ENCODE measurements around the gene THSD4. TPM values are rescaled to one million over a fixed set of nuclear protein-coding genes. Genes with fewer than 3 reads are reported as not detected.
A peak's percentile ranks its signal among the peaks of the same experiment; 100 is the strongest.
"Not testable (repeated sequence)": the region's sequence is repeated elsewhere in the genome, so short reads cannot be mapped to it uniquely, and the experiment has no call there.

The THSD4 gene
- total RNA-seq, 2 experiments from 2014 or later, result not detected

DNA sequence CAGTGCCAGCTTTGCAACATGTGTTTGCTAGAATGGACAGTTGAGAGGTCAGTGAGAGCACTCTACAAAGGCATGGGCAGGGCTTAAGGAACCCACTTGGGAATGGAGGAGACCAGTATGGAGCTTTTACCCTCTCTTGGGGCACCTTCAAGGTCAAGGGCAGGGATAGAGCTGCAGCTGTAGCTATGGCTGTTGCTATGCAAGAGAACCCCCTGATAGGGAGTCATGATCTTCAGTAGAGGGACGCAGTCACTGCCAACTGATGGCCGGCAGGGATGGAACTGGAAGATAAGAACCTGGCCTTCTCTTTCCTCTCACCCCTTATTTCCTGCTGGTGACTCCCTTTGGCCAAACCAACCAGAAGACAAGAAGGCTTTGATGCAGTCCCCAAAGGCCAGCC, 40.3 kb downstream of the THSD4 start:
- H3K9me2 ChIP-seq (ENCODE audit: insufficient read depth, low read length), result no peaks in the 10 kb centered on the region
- DNase-seq (ENCODE audit: low spot score), result no peak
- H4K20me1 ChIP-seq (ENCODE audit: insufficient read depth, low read length), result no peaks in the 10 kb centered on the region
- no peak for TF ChIP-seq EZH2phosphoT487 (IDR thresholded peaks at IDR 0.05; ENCODE audit: borderline replicate concordance, low read depth, low read length)
- TF ChIP-seq, protein P1, sequence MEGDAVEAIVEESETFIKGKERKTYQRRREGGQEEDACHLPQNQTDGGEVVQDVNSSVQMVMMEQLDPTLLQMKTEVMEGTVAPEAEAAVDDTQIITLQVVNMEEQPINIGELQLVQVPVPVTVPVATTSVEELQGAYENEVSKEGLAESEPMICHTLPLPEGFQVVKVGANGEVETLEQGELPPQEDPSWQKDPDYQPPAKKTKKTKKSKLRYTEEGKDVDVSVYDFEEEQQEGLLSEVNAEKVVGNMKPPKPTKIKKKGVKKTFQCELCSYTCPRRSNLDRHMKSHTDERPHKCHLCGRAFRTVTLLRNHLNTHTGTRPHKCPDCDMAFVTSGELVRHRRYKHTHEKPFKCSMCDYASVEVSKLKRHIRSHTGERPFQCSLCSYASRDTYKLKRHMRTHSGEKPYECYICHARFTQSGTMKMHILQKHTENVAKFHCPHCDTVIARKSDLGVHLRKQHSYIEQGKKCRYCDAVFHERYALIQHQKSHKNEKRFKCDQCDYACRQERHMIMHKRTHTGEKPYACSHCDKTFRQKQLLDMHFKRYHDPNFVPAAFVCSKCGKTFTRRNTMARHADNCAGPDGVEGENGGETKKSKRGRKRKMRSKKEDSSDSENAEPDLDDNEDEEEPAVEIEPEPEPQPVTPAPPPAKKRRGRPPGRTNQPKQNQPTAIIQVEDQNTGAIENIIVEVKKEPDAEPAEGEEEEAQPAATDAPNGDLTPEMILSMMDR (conservative IDR thresholded peaks at IDR 0.05; ENCODE audit: low read length), result no peak
- no peak overlapping the region for H3K4me3 ChIP-seq (ENCODE audit: low read depth, low read length, poor library complexity, severe bottlenecking)
- no peaks in the 10 kb centered on the region for H3K4me1 ChIP-seq (ENCODE audit: insufficient read depth, low read length, poor library complexity, severe bottlenecking)
- POLR2A ChIA-PET, result interaction anchor here (0.7 kb wide), 1 partner anchor 76 kb away, joined by 3 read pairs; no protein-coding TSS in a partner anchor
- no peak overlapping the region for H3K4me2 ChIP-seq (ENCODE audit: low read length)
- no TSS peak for BruUV-seq (replicated peaks)
- CTCF ChIA-PET (ENCODE audit: unreplicated experiment), result no interaction called here
- H3K9me3 ChIP-seq (ENCODE audit: low read length), result no peaks in the 10 kb centered on the region
- no peak overlapping the region for H3K27ac ChIP-seq (ENCODE audit: low read depth, low read length, poor library complexity, severe bottlenecking)
- intact Hi-C loops (cut with micrococcal nuclease; ENCODE audit: unreplicated experiment), result no loop called here
- no peaks in the 10 kb centered on the region for H3K79me2 ChIP-seq (ENCODE audit: insufficient read depth, low read depth, low read length)
- no peaks in the 10 kb centered on the region for H3K36me3 ChIP-seq (ENCODE audit: insufficient read depth, low read length)
- no peak overlapping the region for H2AFZ ChIP-seq (ENCODE audit: low read length)

DNA sequence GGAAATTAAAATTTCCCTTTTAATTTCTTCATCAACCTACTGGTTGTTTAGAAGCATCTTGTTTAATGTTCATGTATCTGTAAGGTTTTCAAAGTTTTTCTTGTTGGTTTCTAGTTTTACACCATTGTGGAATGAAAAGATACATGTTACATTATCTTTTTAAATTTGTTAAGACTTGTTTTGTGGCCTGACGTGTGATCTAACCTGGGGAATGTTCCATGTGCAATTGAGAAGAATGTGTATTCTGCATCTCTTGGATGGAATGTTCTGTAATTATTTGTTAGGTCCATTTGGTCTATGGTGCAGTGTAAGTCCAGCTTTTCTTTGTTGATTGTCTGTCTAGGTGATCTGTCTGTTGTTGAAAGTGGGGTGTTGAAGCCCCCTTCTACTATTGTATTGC, 45.7 kb downstream of the THSD4 start:
- ChIA-PET CTCF (ENCODE audit: unreplicated experiment) (no interaction called here), POLR2A (no interaction called here)
- no peaks in the 10 kb centered on the region for H3K79me2 ChIP-seq (ENCODE audit: insufficient read depth, low read depth, low read length)
- BruUV-seq (replicated peaks), result no TSS peak
- no peak overlapping the region for H3K4me2 ChIP-seq (ENCODE audit: low read length)
- H3K4me3 ChIP-seq (ENCODE audit: low read depth, low read length, poor library complexity, severe bottlenecking), result no peak overlapping the region
- H2AFZ ChIP-seq (ENCODE audit: low read length), result no peak overlapping the region
- no peaks in the 10 kb centered on the region for H3K4me1 ChIP-seq (ENCODE audit: insufficient read depth, low read length, poor library complexity, severe bottlenecking)
- no peaks in the 10 kb centered on the region for H3K9me3 ChIP-seq (ENCODE audit: low read length)
- no peak overlapping the region for H3K27ac ChIP-seq (ENCODE audit: low read depth, low read length, poor library complexity, severe bottlenecking)
- intact Hi-C loops (cut with micrococcal nuclease; ENCODE audit: unreplicated experiment), result no loop called here
- H3K9me2 ChIP-seq (ENCODE audit: insufficient read depth, low read length), result no peaks in the 10 kb centered on the region
- H4K20me1 ChIP-seq (ENCODE audit: insufficient read depth, low read length), result no peaks in the 10 kb centered on the region
- no peak for DNase-seq (ENCODE audit: low spot score)
- no peaks in the 10 kb centered on the region for H3K36me3 ChIP-seq (ENCODE audit: insufficient read depth, low read length)
- TF ChIP-seq EZH2phosphoT487 (IDR thresholded peaks at IDR 0.05; ENCODE audit: borderline replicate concordance, low read depth, low read length), result no peak
- TF ChIP-seq, protein P1 (conservative IDR thresholded peaks at IDR 0.05; ENCODE audit: low read length), result no peak

DNA sequence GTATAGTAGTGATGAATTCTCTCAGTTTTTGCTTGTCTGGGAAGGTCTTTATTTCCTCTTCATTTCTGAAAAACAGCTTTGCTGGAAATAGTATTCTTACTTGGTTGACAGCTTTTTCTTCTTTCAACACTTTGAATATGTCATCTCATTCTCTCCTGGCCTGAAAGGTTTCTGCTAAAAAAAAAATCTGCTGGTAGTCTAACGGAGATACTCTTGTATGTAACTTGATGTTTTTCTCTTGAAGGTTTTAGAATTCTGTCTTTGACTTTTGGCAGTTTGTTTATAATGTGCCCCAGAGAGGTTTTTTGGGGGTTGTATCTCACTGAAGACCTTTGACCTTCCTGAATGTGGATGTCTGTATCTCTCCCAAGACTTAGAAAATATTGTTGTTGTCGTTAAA, 47.0 kb downstream of the THSD4 start:
- no peak overlapping the region for H3K4me3 ChIP-seq (ENCODE audit: low read depth, low read length, poor library complexity, severe bottlenecking)
- no peaks in the 10 kb centered on the region for H3K79me2 ChIP-seq (ENCODE audit: insufficient read depth, low read depth, low read length)
- no peak overlapping the region for H3K27ac ChIP-seq (ENCODE audit: low read depth, low read length, poor library complexity, severe bottlenecking)
- H3K4me1 ChIP-seq (ENCODE audit: insufficient read depth, low read length, poor library complexity, severe bottlenecking), result no peaks in the 10 kb centered on the region
- no peaks in the 10 kb centered on the region for H4K20me1 ChIP-seq (ENCODE audit: insufficient read depth, low read length)
- CTCF ChIA-PET (ENCODE audit: unreplicated experiment), result no interaction called here
- BruUV-seq (replicated peaks), result no TSS peak
- POLR2A ChIA-PET, result interaction anchor here (0.7 kb wide), 2 partner anchors 12 to 105 kb away, joined by 3 read pairs; no protein-coding TSS in a partner anchor
- no peak overlapping the region for H3K4me2 ChIP-seq (ENCODE audit: low read length)
- no peaks in the 10 kb centered on the region for H3K36me3 ChIP-seq (ENCODE audit: insufficient read depth, low read length)
- no peaks in the 10 kb centered on the region for H3K9me3 ChIP-seq (ENCODE audit: low read length)
- intact Hi-C loops (cut with micrococcal nuclease; ENCODE audit: unreplicated experiment), result no loop called here
- TF ChIP-seq, protein P1 (conservative IDR thresholded peaks at IDR 0.05; ENCODE audit: low read length), result no peak
- no peak for TF ChIP-seq EZH2phosphoT487 (IDR thresholded peaks at IDR 0.05; ENCODE audit: borderline replicate concordance, low read depth, low read length)
- H2AFZ ChIP-seq (ENCODE audit: low read length), result no peak overlapping the region
- H3K9me2 ChIP-seq (ENCODE audit: insufficient read depth, low read length), result no peaks in the 10 kb centered on the region
- no peak for DNase-seq (ENCODE audit: low spot score)

DNA sequence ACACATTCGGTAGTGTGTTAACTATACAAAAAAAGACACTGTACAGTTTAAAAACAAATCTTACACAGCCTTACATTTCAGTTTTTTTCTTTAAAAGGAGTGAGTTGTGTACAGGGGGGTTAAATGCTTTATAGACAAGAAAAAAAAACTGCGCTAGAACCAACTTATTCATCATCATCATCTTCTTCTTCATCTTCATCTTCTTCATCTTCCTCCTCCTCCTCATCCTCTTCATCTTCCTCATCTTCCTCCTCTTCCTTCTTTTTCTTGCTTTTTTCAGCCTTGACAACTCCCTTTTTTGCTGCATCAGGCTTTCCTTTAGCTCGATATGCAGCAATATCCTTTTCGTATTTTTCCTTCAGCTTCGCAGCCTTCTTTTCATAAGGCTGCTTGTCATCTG, 49.3 kb downstream of the THSD4 start:
- H3K27ac ChIP-seq (ENCODE audit: low read depth, low read length, poor library complexity, severe bottlenecking); intact Hi-C loops (cut with micrococcal nuclease; ENCODE audit: unreplicated experiment); CTCF ChIA-PET (ENCODE audit: unreplicated experiment); DNase-seq (ENCODE audit: low spot score); H3K79me2 ChIP-seq (ENCODE audit: insufficient read depth, low read depth, low read length); H3K9me2 ChIP-seq (ENCODE audit: insufficient read depth, low read length); H2AFZ ChIP-seq (ENCODE audit: low read length); H3K9me3 ChIP-seq (ENCODE audit: low read length); H3K4me2 ChIP-seq (ENCODE audit: low read length); H3K4me3 ChIP-seq (ENCODE audit: low read depth, low read length, poor library complexity, severe bottlenecking); H3K36me3 ChIP-seq (ENCODE audit: insufficient read depth, low read length); POLR2A ChIA-PET; H4K20me1 ChIP-seq (ENCODE audit: insufficient read depth, low read length); H3K4me1 ChIP-seq (ENCODE audit: insufficient read depth, low read length, poor library complexity, severe bottlenecking): not testable (repeated sequence)
- TSS peak; percentile 100 for BruUV-seq (replicated peaks)
